IMR-90 (cell line): ENCODE results near the gene PSMD1. TPM values are rescaled to one million over a fixed set of nuclear protein-coding genes. Genes with fewer than 3 reads are reported as not detected.

Experiments
- ATAC-seq: fragments of 200-7000 bp; cut with Tn5 transposase; 2 replicates; pipeline ENCODE4 v1.9.1; 2020; ENCODE audit warnings: low read depth, mild to moderate bottlenecking, moderate library complexity
- BruUV-seq: library from RNA; stranded (reverse); fragments of 400-500 nt; replicated peaks from 2 replicates; lab custom pipeline; 2021; lab: Mats Ljungman, UMichigan
- CTCF ChIA-PET: fragments of 300-600 bp; formaldehyde crosslinking; extraction: SDS; loops from one replicate; lab custom pipeline; 2021; ENCODE audit warnings: antibody characterized with exemption; lab: Yijun Ruan, JAX
- POLR2A ChIA-PET: fragments of 300-600 bp; sonication (Branson Sonifier 250); formaldehyde crosslinking; loops from one replicate; lab custom pipeline; 2022; ENCODE audit warnings: antibody characterized with exemption; ENCODE audit not compliant: unreplicated experiment; lab: Charles Lee
- DNase-seq: peaks from one replicate; pipeline ENCODE4 v3.0.0; 2013
- H2AFZ ChIP-seq: replicated peaks from 2 replicates; pipeline ENCODE3; 2013; ENCODE audit warnings: low read length, mild to moderate bottlenecking; ENCODE audit not compliant: poor library complexity
- H2AK5ac ChIP-seq: 2 replicates; pipeline ENCODE4 v1.6.1; 2013; ENCODE audit warnings: low read depth, low read length, inconsistent platforms
- H2AK9ac ChIP-seq: replicated peaks from 2 replicates; pipeline ENCODE3; 2013; ENCODE audit warnings: mild to moderate bottlenecking, low read depth, low read length, moderate library complexity; ENCODE audit not compliant: poor library complexity
- H2BK120ac ChIP-seq: 2 replicates; pipeline ENCODE4 v1.6.1; 2013; ENCODE audit warnings: low read depth, low read length, inconsistent platforms
- H2BK15ac ChIP-seq: 3 replicates; pipeline ENCODE4 v1.6.1; 2013; ENCODE audit warnings: low read depth, low read length, inconsistent platforms
- H2BK20ac ChIP-seq: 2 replicates; pipeline ENCODE4 v1.6.1; 2013; ENCODE audit warnings: low read depth, mild to moderate bottlenecking, inconsistent platforms, low read length, moderate library complexity
- H2BK5ac ChIP-seq: 2 replicates; pipeline ENCODE4 v1.6.1; 2013; ENCODE audit warnings: mild to moderate bottlenecking, low read depth, low read length, inconsistent platforms; ENCODE audit not compliant: poor library complexity, severe bottlenecking
- H3K14ac ChIP-seq: replicated peaks from 2 replicates; pipeline ENCODE4 v1.6.1; 2013; ENCODE audit warnings: low read depth, low read length, inconsistent platforms
- H3K18ac ChIP-seq: 2 replicates; pipeline ENCODE4 v1.6.1; 2013; ENCODE audit warnings: low read depth, low read length, control low read depth
- H3K23ac ChIP-seq: 2 replicates; pipeline ENCODE4 v1.6.1; 2013; ENCODE audit warnings: low read depth, low read length, inconsistent platforms
- H3K27ac ChIP-seq: 2 replicates; pipeline ENCODE4 v1.5.1; 2013; ENCODE audit warnings: mild to moderate bottlenecking, control low read depth, low read length; ENCODE audit not compliant: insufficient read depth
- H3K27me3 ChIP-seq: 2 replicates; pipeline ENCODE4 v1.6.1; 2013; ENCODE audit warnings: low read length; ENCODE audit not compliant: control insufficient read depth, insufficient read depth
- H3K36me3 ChIP-seq: 2 replicates; pipeline ENCODE4 v1.6.1; 2013; ENCODE audit warnings: low read length, mixed read lengths; ENCODE audit not compliant: control insufficient read depth, insufficient read depth
- H3K4ac ChIP-seq: 2 replicates; pipeline ENCODE4 v1.6.1; 2013; ENCODE audit warnings: low read depth, low read length, inconsistent platforms
- H3K4me1 ChIP-seq: 2 replicates; pipeline ENCODE4 v1.6.1; 2013; ENCODE audit warnings: low read length, mixed read lengths; ENCODE audit not compliant: control insufficient read depth, insufficient read depth
- H3K4me2 ChIP-seq: 2 replicates; pipeline ENCODE4 v1.6.1; 2013; ENCODE audit warnings: low read depth, mild to moderate bottlenecking, control low read depth, low read length, moderate library complexity
- H3K4me3 ChIP-seq: 2 replicates; pipeline ENCODE4 v1.5.1; 2013; ENCODE audit warnings: low read depth, mild to moderate bottlenecking, control low read depth, low read length, moderate library complexity; ENCODE audit not compliant: insufficient read depth
- H3K56ac ChIP-seq: 2 replicates; pipeline ENCODE4 v1.6.1; 2013; ENCODE audit warnings: low read length, inconsistent platforms; ENCODE audit not compliant: insufficient read depth; ENCODE audit errors: extremely low read depth
- H3K79me1 ChIP-seq, 2 experiments: 2 replicates each; pipeline ENCODE4 v1.6.1; 2013; ENCODE audit warnings: low read length in 2 of 2, inconsistent platforms in 1 of 2, low read depth in 1 of 2
- H3K9ac ChIP-seq: 2 replicates; pipeline ENCODE4 v1.6.1; 2013; ENCODE audit warnings: low read depth, low read length, control low read depth
- H3K9me1 ChIP-seq: 2 replicates; pipeline ENCODE4 v1.6.1; 2013; ENCODE audit warnings: low read length, inconsistent platforms; ENCODE audit not compliant: insufficient read depth
- H3K9me3 ChIP-seq: 2 replicates; pipeline ENCODE4 v1.6.1; 2013; ENCODE audit warnings: low read length; ENCODE audit not compliant: control insufficient read depth, insufficient read depth
- H4K20me1 ChIP-seq: 2 replicates; pipeline ENCODE4 v1.6.1; 2013; ENCODE audit warnings: low read length, inconsistent platforms; ENCODE audit not compliant: insufficient read depth
- H4K5ac ChIP-seq: 2 replicates; pipeline ENCODE4 v1.6.1; 2013; ENCODE audit warnings: mild to moderate bottlenecking, low read depth, low read length, control low read depth
- H4K8ac ChIP-seq, 2 experiments: 2 replicates each; pipeline ENCODE4 v1.6.1; 2013; ENCODE audit warnings: low read depth in 2 of 2, low read length in 2 of 2, control low read depth in 1 of 2, inconsistent platforms in 1 of 2
- H4K91ac ChIP-seq: 2 replicates; pipeline ENCODE4 v1.6.1; 2013; ENCODE audit warnings: low read depth, low read length, inconsistent platforms; ENCODE audit not compliant: insufficient read depth
- BHLHE40 ChIP-seq: fragments of 150-350 bp; IDR thresholded peaks from 2 replicates; pipeline ENCODE4 v1.6.1; 2016; ENCODE audit warnings: mild to moderate bottlenecking, low read depth, low read length
- CTCF ChIP-seq: conservative IDR thresholded peaks from 2 replicates; pipeline ENCODE4 v1.5.1; 2012; ENCODE audit warnings: mild to moderate bottlenecking, low read depth, low read length, improper control_type of control experiment
- MAFK ChIP-seq: IDR thresholded peaks from 2 replicates; pipeline ENCODE4 v1.6.1; 2012; ENCODE audit warnings: low read depth, low read length, improper control_type of control experiment
- NFE2L2 ChIP-seq: fragments of 150-350 bp; IDR thresholded peaks from 2 replicates; pipeline ENCODE4 v1.6.1; 2016; ENCODE audit warnings: low read depth, mild to moderate bottlenecking, low read length
- POLR2A ChIP-seq: IDR thresholded peaks from 2 replicates; pipeline ENCODE4 v1.6.1; 2012; ENCODE audit warnings: mild to moderate bottlenecking, low read depth, low read length
- WGBS, 2 experiments: methylation state at CpG; one replicate each; pipeline versions ENCODE4 v1.1.5 to v1.1.7; 2013; ENCODE audit warnings: missing lambda C conversion rate in 2 of 2; ENCODE audit not compliant: insufficient read length in 1 of 2; ENCODE audit errors: extremely low coverage in 2 of 2; 5-methylcytosine and 5-hydroxymethylcytosine counted together
- dilution Hi-C: fragments of 300-500 bp; cut with HindIII; formaldehyde crosslinking; loops from one replicate; pipeline ENCODE4 v1.14.3; 2018; ENCODE audit warnings: low sequenced_read_pairs; ENCODE audit not compliant: unreplicated experiment
- in situ Hi-C: fragments of 300-500 bp; cut with MboI; formaldehyde crosslinking; loops from 3 replicates; pipeline ENCODE4 v1.14.3; 2019; ENCODE audit warnings: low sequenced_read_pairs, inconsistent platforms, mixed read lengths
- intact Hi-C: fragments of 100-400 bp; cut with micrococcal nuclease; formaldehyde crosslinking; loops from 2 replicates; pipeline ENCODE4 v1.10.0; 2022
- polyA plus RNA-seq, 3 experiments: library from polyadenylated mRNA; depleted of rRNA; stranded (reverse); fragments of >200 nt; gene quantifications; 2 replicates each; pipeline ENCODE4 v1.2.3, GENCODE V29; 2012; ENCODE audit warnings: low replicate concordance in 1 of 3
- total RNA-seq: library from RNA; depleted of rRNA; stranded (reverse); fragments of >200 nt; gene quantifications from 2 replicates; pipeline ENCODE4 v1.2.3, GENCODE V29; 2012
- TF ChIP-seq, protein P1 (sequence below): fragments of 150-350 bp; IDR thresholded peaks from 2 replicates; pipeline ENCODE4 v1.6.1; 2017; ENCODE audit warnings: mild to moderate bottlenecking, antibody characterized with exemption, low read length, low read depth

The PSMD1 gene
- total and polyA plus RNA-seq, 2 of the 4 experiments (the other 2 are of a cell fraction), result 89.8 to 181 TPM

DNA sequence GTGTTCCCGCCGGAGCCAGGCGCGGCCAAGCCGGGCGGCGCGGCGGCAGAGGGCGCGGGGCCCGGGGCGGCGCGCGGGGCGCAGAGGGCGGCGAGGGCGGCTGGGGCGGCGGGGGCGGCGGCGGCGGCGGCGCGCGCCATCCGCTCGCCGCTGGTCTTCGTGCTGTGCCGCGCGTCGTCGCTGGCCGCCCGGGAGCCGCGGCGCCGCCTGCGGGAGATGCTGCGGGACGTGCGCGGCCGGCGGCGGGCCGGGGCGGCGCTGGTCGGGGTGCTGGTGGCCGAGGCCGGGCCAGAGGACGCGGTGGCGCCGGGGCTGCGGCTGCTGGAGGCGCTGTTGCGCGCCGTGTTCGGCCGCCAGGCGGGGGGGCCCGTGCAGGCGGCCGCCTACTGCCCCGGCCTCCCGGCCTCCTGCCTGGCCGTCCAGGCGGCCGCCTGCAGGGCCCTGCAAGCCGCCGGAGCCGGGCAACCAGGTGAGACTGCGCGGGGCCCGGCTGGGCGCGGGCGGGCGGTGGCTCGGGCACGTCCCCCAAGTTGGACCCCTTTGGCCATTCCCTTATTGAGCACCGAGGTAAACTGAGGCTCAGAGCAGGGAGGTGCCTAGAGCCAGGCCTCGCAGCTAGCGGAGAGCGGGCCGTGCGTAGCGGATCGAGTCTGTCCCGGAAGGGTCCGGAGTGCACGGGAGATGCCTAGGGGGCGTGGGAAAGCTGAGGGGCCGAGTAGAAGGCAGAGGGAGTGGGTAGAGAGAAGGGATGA, 18.8 kb upstream of the PSMD1 start:
- WGBS, 2 experiments, result 1% methylated on average over 67 of the region's 104 CpGs; no CpG with 5 or more reads in 1 of the 2 experiments
- CTCF ChIA-PET, result no interaction called here
- dilution Hi-C loops, result no loop called here

More for the DNA sequence above, 18.8 kb upstream of the PSMD1 start:
- no peak overlapping the region for H4K8ac ChIP-seq
- H3K4me2 ChIP-seq, result peak overlapping the region; percentile 65
- intact Hi-C loops, result no loop called here
- no peak overlapping the region for H4K91ac ChIP-seq
- no peak overlapping the region for H2AK5ac ChIP-seq
- H3K4me3 ChIP-seq, result peak overlapping the region; percentile 38
- H3K9me1 ChIP-seq, result no peaks in the 10 kb centered on the region; the same call in 1 of the 2 replicates
- H2BK20ac ChIP-seq, result no peak overlapping the region
- no peak overlapping the region for H2BK5ac ChIP-seq
- H3K27me3 ChIP-seq, result peaks cover 74% of the 10 kb centered on the region
- peaks cover 3% of the 10 kb centered on the region; the same call in 1 of the 2 replicates for H3K9me3 ChIP-seq
- no peak overlapping the region for H3K9ac ChIP-seq
- H2BK15ac ChIP-seq, result no peak overlapping the region
- H3K18ac ChIP-seq, result no peak overlapping the region
- no peak overlapping the region for H3K27ac ChIP-seq
- H3K4ac ChIP-seq, result no peak overlapping the region
- DNase-seq (no peak), ATAC-seq (peak; percentile 71)
- TF ChIP-seq, protein P1, sequence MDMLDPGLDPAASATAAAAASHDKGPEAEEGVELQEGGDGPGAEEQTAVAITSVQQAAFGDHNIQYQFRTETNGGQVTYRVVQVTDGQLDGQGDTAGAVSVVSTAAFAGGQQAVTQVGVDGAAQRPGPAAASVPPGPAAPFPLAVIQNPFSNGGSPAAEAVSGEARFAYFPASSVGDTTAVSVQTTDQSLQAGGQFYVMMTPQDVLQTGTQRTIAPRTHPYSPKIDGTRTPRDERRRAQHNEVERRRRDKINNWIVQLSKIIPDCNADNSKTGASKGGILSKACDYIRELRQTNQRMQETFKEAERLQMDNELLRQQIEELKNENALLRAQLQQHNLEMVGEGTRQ, result no peak
- TF ChIP-seq NFE2L2 (no peak), MAFK (no peak), POLR2A (no peak), BHLHE40 (no peak), CTCF (no peak)
- H4K5ac ChIP-seq, result no peak overlapping the region
- no peak overlapping the region for H2BK120ac ChIP-seq
- H4K20me1 ChIP-seq, result no peaks in the 10 kb centered on the region
- BruUV-seq, result no TSS peak
- H3K56ac ChIP-seq, result no peak overlapping the region
- POLR2A ChIA-PET, result no interaction called here
- no peaks in the 10 kb centered on the region for H3K36me3 ChIP-seq
- in situ Hi-C loops, result no loop called here
- H3K23ac ChIP-seq, result no peak overlapping the region
- no peak overlapping the region for H3K14ac ChIP-seq
- H2AK9ac ChIP-seq, result no peak overlapping the region
- no peaks in the 10 kb centered on the region for H3K4me1 ChIP-seq
- H2AFZ ChIP-seq, result peak overlapping the region; percentile 76
- no peaks in the 10 kb centered on the region for H3K79me1 ChIP-seq
